H1 (cell line): ENCODE data around the gene IP6K3. TPM values are rescaled to one million over a fixed set of nuclear protein-coding genes. Genes with fewer than 3 reads are reported as not detected.

Source experiments
- CTCF ChIA-PET: fragments of 300-600 bp; sonication (Branson Sonifier 250); formaldehyde crosslinking; loops from one replicate; lab custom pipeline; 2021; ENCODE audit not compliant: partially characterized antibody; lab: Charles Lee
- POLR2A ChIA-PET: fragments of 300-600 bp; sonication (Branson Sonifier 250); formaldehyde crosslinking; loops from one replicate; lab custom pipeline; 2021; ENCODE audit warnings: inconsistent platforms; ENCODE audit not compliant: partially characterized antibody; lab: Charles Lee
- DNase-seq, 2 experiments: peaks; one replicate each; pipeline versions ENCODE4 v3.0.0 to v3.0.0-alpha.2; 2010 to 2022; ENCODE audit warnings: low spot score in 2 of 2, low read depth in 1 of 2, mixed read lengths in 1 of 2
- FAIRE-seq: peaks from 2 replicates; lab custom pipeline; 2011; peaks lifted over from hg19 to GRCh38; lab: Jason Lieb, UNC
- H2AFZ ChIP-seq: 2 replicates; pipeline ENCODE4 v1.8.1; 2012; ENCODE audit warnings: low read length, inconsistent platforms
- H2AK5ac ChIP-seq: 2 replicates; pipeline ENCODE4 v1.6.1; 2013; ENCODE audit warnings: low read depth, low read length
- H2BK120ac ChIP-seq: replicated peaks from 2 replicates; pipeline ENCODE3; 2013; ENCODE audit warnings: low read depth, low read length, inconsistent platforms
- H2BK12ac ChIP-seq: 2 replicates; pipeline ENCODE4 v1.6.1; 2013; ENCODE audit warnings: low read depth, low read length
- H2BK15ac ChIP-seq: 2 replicates; pipeline ENCODE4 v1.6.1; 2013; ENCODE audit warnings: low read length
- H2BK20ac ChIP-seq: 2 replicates; pipeline ENCODE4 v1.6.1; 2013; ENCODE audit warnings: low read length
- H2BK5ac ChIP-seq: 2 replicates; pipeline ENCODE4 v1.6.1; 2013; ENCODE audit warnings: low read depth, low read length
- H3K14ac ChIP-seq: 2 replicates; pipeline ENCODE4 v1.6.1; 2013; ENCODE audit warnings: inconsistent platforms; ENCODE audit not compliant: insufficient read length
- H3K18ac ChIP-seq: 2 replicates; pipeline ENCODE4 v1.6.1; 2013; ENCODE audit warnings: low read length; ENCODE audit errors: extremely low read depth
- H3K23ac ChIP-seq: 2 replicates; pipeline ENCODE4 v1.6.1; 2013; ENCODE audit warnings: inconsistent platforms; ENCODE audit not compliant: insufficient read length
- H3K23me2 ChIP-seq: 2 replicates; pipeline ENCODE4 v1.6.1; 2013; ENCODE audit warnings: low read depth, low read length
- H3K27ac ChIP-seq: 2 replicates; pipeline ENCODE4 v1.6.1; 2011; ENCODE audit warnings: low read depth, low read length, inconsistent platforms
- H3K27me3 ChIP-seq, 4 experiments: replicated peaks in 1 of 4; 1 replicate in 1 of 4; 2 replicates in 3 of 4; pipeline versions ENCODE4 v1.6.1 to v1.8.1; 2011 to 2013; ENCODE audit warnings: low read length in 3 of 4, mild to moderate bottlenecking in 3 of 4, inconsistent platforms in 2 of 4, mixed read lengths in 2 of 4, moderate library complexity in 1 of 4; ENCODE audit not compliant: control insufficient read depth in 3 of 4, insufficient read depth in 3 of 4; ENCODE audit errors: extremely low read depth in 1 of 4
- H3K36me3 ChIP-seq, 4 experiments: 2 replicates each; pipeline versions ENCODE4 v1.6.1 to v1.8.1; 2011 to 2013; ENCODE audit warnings: mild to moderate bottlenecking in 4 of 4, low read length in 3 of 4, moderate library complexity in 2 of 4, control low read depth in 1 of 4, inconsistent platforms in 1 of 4; ENCODE audit not compliant: insufficient read depth in 4 of 4, control insufficient read depth in 2 of 4
- H3K4ac ChIP-seq: replicated peaks from 2 replicates; pipeline ENCODE3; 2013; ENCODE audit warnings: low read length, low read depth, mixed read lengths, inconsistent platforms; ENCODE audit not compliant: insufficient read length
- H3K4me1 ChIP-seq, 4 experiments: replicated peaks in 1 of 4; 1 replicate in 1 of 4; 2 replicates in 3 of 4; pipeline versions ENCODE4 v1.6.1 to v1.8.1; 2011 to 2013; ENCODE audit warnings: low read length in 3 of 4, inconsistent platforms in 2 of 4, mixed read lengths in 1 of 4; ENCODE audit not compliant: insufficient read depth in 4 of 4, control insufficient read depth in 3 of 4
- H3K4me2 ChIP-seq, 2 experiments: 2 replicates each; pipeline versions ENCODE4 v1.6.1 to v1.8.1; 2011 to 2013; ENCODE audit warnings: low read depth in 2 of 2, low read length in 2 of 2, control low read depth in 1 of 2, inconsistent platforms in 1 of 2, mild to moderate bottlenecking in 1 of 2; ENCODE audit not compliant: insufficient read depth in 1 of 2
- H3K4me3 ChIP-seq, 4 experiments: fragments of 200-600, 300-600 bp in 1 of 4; sonication (generic), shearing (Covaris generic), sonication (Bioruptor Twin) in 1 of 4; 2 replicates each; pipeline versions ENCODE4 v1.5.1 to v1.8.1; 2011 to 2016; ENCODE audit warnings: low read length in 4 of 4, low read depth in 3 of 4, control low read depth in 2 of 4, inconsistent platforms in 2 of 4, mild to moderate bottlenecking in 2 of 4, mixed read lengths in 1 of 4, moderate library complexity in 1 of 4; ENCODE audit not compliant: insufficient read depth in 2 of 4; ENCODE audit errors: extremely low read depth in 1 of 4
- H3K56ac ChIP-seq: replicated peaks from 2 replicates; pipeline ENCODE3; 2013; ENCODE audit warnings: low read depth, mild to moderate bottlenecking, mixed read lengths, low read length, inconsistent platforms; ENCODE audit not compliant: insufficient read length
- H3K79me1 ChIP-seq: 2 replicates; pipeline ENCODE4 v1.6.1; 2013; ENCODE audit warnings: low read depth, low read length, control low read depth
- H3K79me2 ChIP-seq, 2 experiments: 2 replicates each; pipeline versions ENCODE4 v1.6.1 to v1.8.1; 2012 to 2013; ENCODE audit warnings: low read length in 2 of 2, mild to moderate bottlenecking in 2 of 2, inconsistent platforms in 1 of 2; ENCODE audit not compliant: insufficient read depth in 2 of 2, control insufficient read depth in 1 of 2
- H3K9ac ChIP-seq, 4 experiments: replicated peaks in 1 of 4; 1 replicate in 1 of 4; 2 replicates in 3 of 4; pipeline versions ENCODE4 v1.6.1 to v1.8.1; 2011 to 2013; ENCODE audit warnings: low read depth in 3 of 4, low read length in 3 of 4, control low read depth in 2 of 4, mild to moderate bottlenecking in 2 of 4, moderate library complexity in 2 of 4, inconsistent platforms in 1 of 4; ENCODE audit errors: extremely low read depth in 1 of 4
- H3K9me3 ChIP-seq, 2 experiments: 2 replicates each; pipeline versions ENCODE4 v1.6.1 to v1.8.1; 2012 to 2013; ENCODE audit warnings: mild to moderate bottlenecking in 2 of 2, moderate library complexity in 2 of 2, control low read depth in 1 of 2, inconsistent platforms in 1 of 2, low read depth in 1 of 2, low read length in 1 of 2, mixed read lengths in 1 of 2; ENCODE audit not compliant: insufficient read depth in 2 of 2
- H4K20me1 ChIP-seq, 2 experiments: replicated peaks in 1 of 2; 2 replicates each; pipeline versions ENCODE3 to v1.8.1; 2011 to 2013; ENCODE audit warnings: inconsistent platforms in 2 of 2, low read length in 2 of 2, mild to moderate bottlenecking in 1 of 2; ENCODE audit not compliant: insufficient read depth in 2 of 2, control insufficient read depth in 1 of 2
- H4K5ac ChIP-seq: 2 replicates; pipeline ENCODE4 v1.6.1; 2013; ENCODE audit warnings: low read length, low read depth, mixed read lengths, inconsistent platforms; ENCODE audit not compliant: insufficient read length
- H4K8ac ChIP-seq: 2 replicates; pipeline ENCODE4 v1.8.0; 2013; ENCODE audit warnings: mild to moderate bottlenecking, moderate library complexity, low read length, inconsistent platforms; ENCODE audit not compliant: insufficient read depth; ENCODE audit errors: extremely low read depth
- H4K91ac ChIP-seq: replicated peaks from 2 replicates; pipeline ENCODE3; 2013; ENCODE audit warnings: low read length, mixed read lengths, inconsistent platforms; ENCODE audit not compliant: insufficient read length
- ASH2L ChIP-seq: fragments of 200-600, 300-600 bp; sonication (generic); IDR thresholded peaks from one replicate; pipeline ENCODE4 v1.7.1; 2017; ENCODE audit warnings: low read length
- CEBPB ChIP-seq: IDR thresholded peaks from 2 replicates; pipeline ENCODE4 v1.6.1; 2012; ENCODE audit warnings: low read depth, low read length
- CREB1 ChIP-seq: IDR thresholded peaks from 2 replicates; pipeline ENCODE4 v1.6.1; 2012; ENCODE audit warnings: inconsistent platforms
- CTBP2 ChIP-seq: IDR thresholded peaks from 2 replicates; pipeline ENCODE4 v1.7.0; 2011; ENCODE audit warnings: borderline replicate concordance, mild to moderate bottlenecking, moderate library complexity, mixed read lengths, low read length; ENCODE audit not compliant: insufficient read depth, insufficient read length
- HDAC2 ChIP-seq, 2 experiments: fragments of 300-600 bp in 1 of 2; sonication (generic) in 1 of 2; IDR thresholded peaks; 2 replicates each; pipeline ENCODE4 v1.6.1; 2011 to 2012; ENCODE audit warnings: low read depth in 2 of 2, low read length in 2 of 2, mild to moderate bottlenecking in 2 of 2, moderate library complexity in 2 of 2, borderline replicate concordance in 1 of 2, inconsistent platforms in 1 of 2
- NRF1 ChIP-seq: IDR thresholded peaks from 2 replicates; pipeline ENCODE4 v1.6.1; 2011; ENCODE audit warnings: mild to moderate bottlenecking, low read depth, low read length, improper control_type of control experiment
- SP1 ChIP-seq: IDR thresholded peaks from 2 replicates; pipeline ENCODE4 v1.6.1; 2011; ENCODE audit warnings: low read depth, low read length
- SRF ChIP-seq: IDR thresholded peaks from 2 replicates; pipeline ENCODE4 v1.6.1; 2011; ENCODE audit warnings: mild to moderate bottlenecking, low read depth, low read length, moderate library complexity
- SUZ12 ChIP-seq: fragments of 200-600 bp; sonication (generic); IDR thresholded peaks from 2 replicates; pipeline ENCODE4 v1.6.1; 2012; ENCODE audit warnings: mild to moderate bottlenecking, inconsistent platforms, low read length, moderate library complexity, mixed read lengths
- TAF1 ChIP-seq: IDR thresholded peaks from 2 replicates; pipeline ENCODE4 v1.6.1; 2011; ENCODE audit warnings: mild to moderate bottlenecking, low read depth, low read length
- ZNF274 ChIP-seq: IDR thresholded peaks from 2 replicates; pipeline ENCODE4 v1.7.0; 2012; ENCODE audit warnings: low read length, borderline replicate concordance; ENCODE audit errors: extremely low read depth
- WGBS, 2 experiments: shearing (Covaris generic) in 1 of 2; methylation state at CpG; one replicate each; pipeline versions ENCODE4 v1.1.6 to v1.1.7; 2013 to 2015; ENCODE audit warnings: low lambda C conversion rate in 2 of 2, mixed read lengths in 2 of 2, inconsistent platforms in 1 of 2, low coverage in 1 of 2, missing lambda C conversion rate in 1 of 2; ENCODE audit not compliant: insufficient replicate concordance in 2 of 2, insufficient coverage in 1 of 2, insufficient read length in 1 of 2; ENCODE audit errors: extremely low coverage in 1 of 2, missing lambda C conversion rate in 1 of 2; 5-methylcytosine and 5-hydroxymethylcytosine counted together
- polyA plus RNA-seq, 7 experiments: library from polyadenylated mRNA; depleted of rRNA in 3 of 7; stranded (reverse) in 5 of 7; unstranded in 2 of 7; fragments of >200 nt in 5 of 7; fragments of 200-250 nt in 2 of 7; gene quantifications; 1 replicate in 5 of 7; 2 replicates in 1 of 7; 4 replicates in 1 of 7; pipeline versions ENCODE4 v1.2.1 to v1.2.3, GENCODE V29; 2011 to 2013; ENCODE audit warnings: missing spikeins in 2 of 7, mixed read lengths in 2 of 7
- total RNA-seq: library from RNA; stranded (reverse); fragmentation: NEBNext Ultra II Directional; extraction: Animal tissue kit (Norgen Biotek cat#: 25700); gene quantifications from 2 replicates; pipeline ENCODE4 v1.2.1, GENCODE V29; 2021

The IP6K3 gene
- total and polyA plus RNA-seq, 2 of the 8 experiments (the other 6 are each of a cell fraction or from before 2014, with no cell fraction given), result 0.22 to 0.73 TPM

GRCh38 chr6:33757113-33757512 is 10.4 kb upstream of the IP6K3 start:
- H2BK120ac ChIP-seq, result no peak overlapping the region
- no peaks in the 10 kb centered on the region for H3K79me1 ChIP-seq
- H3K27me3 ChIP-seq, result no peaks in the 10 kb centered on the region
- DNase-seq (no peak), FAIRE-seq (no peak)
- no peak overlapping the region for H3K4me2 ChIP-seq
- no peak overlapping the region; the same call in none of the 2 replicates for H4K8ac ChIP-seq
- H2AK5ac ChIP-seq, result no peak overlapping the region
- H2BK15ac ChIP-seq, result 0 out of 2 replicates have a peak overlapping the region, but pooled peaks have one; percentile 75
- H3K4me3 ChIP-seq, result no peak overlapping the region
- no peaks in the 10 kb centered on the region for H3K79me2 ChIP-seq
- no peak overlapping the region for H4K5ac ChIP-seq
- no peaks in the 10 kb centered on the region for H4K20me1 ChIP-seq
- H3K23ac ChIP-seq, result no peak overlapping the region
- no peak overlapping the region for H3K4ac ChIP-seq
- no peak overlapping the region for H3K9ac ChIP-seq
- ChIA-PET CTCF (interaction anchor here (0.8 to 12.1 kb wide), 7 partner anchors 9 to 360 kb away, joined by 3 to 171 read pairs (median 3); partner anchors contain the start of gene IP6K3), POLR2A (interaction anchor here (0.9 to 1.4 kb wide), 2 partner anchors 11 to 61 kb away, joined by 3 to 4 read pairs; partner anchors contain the start of gene IP6K3)
- no peak overlapping the region for H3K27ac ChIP-seq
- H2BK12ac ChIP-seq, result no peak overlapping the region; the same call in 1 of the 2 replicates
- H3K23me2 ChIP-seq, result no peaks in the 10 kb centered on the region
- no peaks in the 10 kb centered on the region for H3K36me3 ChIP-seq
- no peak for TF ChIP-seq SP1
- TF ChIP-seq ASH2L, result no peak
- TF ChIP-seq CEBPB, result no peak
- no peak for TF ChIP-seq TAF1
- TF ChIP-seq CREB1, result no peak
- TF ChIP-seq SRF, result no peak
- TF ChIP-seq NRF1, result no peak
- TF ChIP-seq SUZ12, result no peak
- no peak for TF ChIP-seq HDAC2 (IDR thresholded peaks at IDR 0.05; ENCODE audit: borderline replicate concordance in 1 of 2, low read depth in 2 of 2, low read length in 2 of 2)
- TF ChIP-seq CTBP2, result no peak
- TF ChIP-seq ZNF274, result no peak
- no peak overlapping the region for H3K18ac ChIP-seq
- WGBS, 2 experiments, result 82% methylated on average over 3 of the region's 3 CpGs; no CpG with 5 or more reads in 1 of the 2 experiments
- H3K9me3 ChIP-seq, result no peaks in the 10 kb centered on the region
- H3K14ac ChIP-seq, result no peak overlapping the region
- H3K56ac ChIP-seq, result no peak overlapping the region
- no peak overlapping the region for H2BK5ac ChIP-seq
- H3K4me1 ChIP-seq, result peaks cover 0 to 8% (median 3%) of the 10 kb centered on the region in 4 experiments; a peak in 4 of 7 replicates
- H2AFZ ChIP-seq, result no peak overlapping the region
- H4K91ac ChIP-seq, result no peak overlapping the region
- H2BK20ac ChIP-seq, result no peak overlapping the region
